Kidney epithelial cell (primary cell): Measurements from ENCODE around the gene PRKAA1. TPM values are rescaled to one million over a fixed set of nuclear protein-coding genes. Genes with fewer than 3 reads are reported as not detected.
"Not testable (repeated sequence)": the region's sequence is repeated elsewhere in the genome, so short reads cannot be mapped to it uniquely, and the experiment has no call there.

Experiments used
- DNase-seq: peaks from one replicate; pipeline ENCODE4 v3.0.0-alpha.2; 2010; ENCODE audit warnings: low read depth
- H3K27me3 ChIP-seq: 2 replicates; pipeline ENCODE4 v1.6.0; 2011; ENCODE audit warnings: low read length; ENCODE audit not compliant: control insufficient read depth, insufficient read depth
- H3K36me3 ChIP-seq: 2 replicates; pipeline ENCODE4 v1.5.1; 2011; ENCODE audit warnings: low read length; ENCODE audit not compliant: control insufficient read depth, insufficient read depth
- H3K4me3 ChIP-seq: 2 replicates; pipeline ENCODE4 v1.5.1; 2011; ENCODE audit warnings: low read depth, mild to moderate bottlenecking, control low read depth, low read length
- total RNA-seq: library from RNA; depleted of rRNA; stranded (reverse); fragments of >200 nt; gene quantifications from 2 replicates; pipeline ENCODE4 v1.2.3, GENCODE V29; 2015
- TF ChIP-seq, protein P1 (sequence below): IDR thresholded peaks from 2 replicates; pipeline ENCODE4 v1.5.1; 2011; ENCODE audit warnings: mild to moderate bottlenecking, moderate library complexity, low read length, control low read depth, inconsistent platforms; ENCODE audit not compliant: insufficient read depth, poor library complexity, severe bottlenecking

PRKAA1 gene
- total RNA-seq, 1 donor from 2014 or later: 46.6 TPM

DNA sequence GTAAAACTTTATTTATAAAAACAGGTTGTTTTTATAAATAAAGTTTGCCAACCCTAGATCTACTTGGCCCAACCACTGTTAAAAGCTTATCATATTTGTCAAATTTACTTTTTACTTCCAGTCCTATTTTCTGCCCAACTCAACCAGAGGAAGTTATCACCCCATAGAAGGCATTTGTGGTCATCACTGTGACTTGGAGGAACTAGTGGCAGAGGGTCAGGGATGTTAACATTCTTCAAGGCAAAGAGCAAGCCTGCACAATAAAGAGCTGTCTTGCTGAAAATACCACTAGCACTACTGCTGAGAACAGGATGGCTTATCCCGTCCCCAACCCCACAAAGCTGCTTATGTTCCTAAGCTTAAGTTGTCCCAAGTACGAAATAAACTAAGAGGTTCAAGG, 64.7 kb downstream of the PRKAA1 start:
- Histone ChIP-seq H3K36me3 (no peaks in the 10 kb centered on the region), H3K4me3 (no peak overlapping the region), H3K27me3 (no peaks in the 10 kb centered on the region)
- DNase-seq: no peak
- TF ChIP-seq, protein P1, sequence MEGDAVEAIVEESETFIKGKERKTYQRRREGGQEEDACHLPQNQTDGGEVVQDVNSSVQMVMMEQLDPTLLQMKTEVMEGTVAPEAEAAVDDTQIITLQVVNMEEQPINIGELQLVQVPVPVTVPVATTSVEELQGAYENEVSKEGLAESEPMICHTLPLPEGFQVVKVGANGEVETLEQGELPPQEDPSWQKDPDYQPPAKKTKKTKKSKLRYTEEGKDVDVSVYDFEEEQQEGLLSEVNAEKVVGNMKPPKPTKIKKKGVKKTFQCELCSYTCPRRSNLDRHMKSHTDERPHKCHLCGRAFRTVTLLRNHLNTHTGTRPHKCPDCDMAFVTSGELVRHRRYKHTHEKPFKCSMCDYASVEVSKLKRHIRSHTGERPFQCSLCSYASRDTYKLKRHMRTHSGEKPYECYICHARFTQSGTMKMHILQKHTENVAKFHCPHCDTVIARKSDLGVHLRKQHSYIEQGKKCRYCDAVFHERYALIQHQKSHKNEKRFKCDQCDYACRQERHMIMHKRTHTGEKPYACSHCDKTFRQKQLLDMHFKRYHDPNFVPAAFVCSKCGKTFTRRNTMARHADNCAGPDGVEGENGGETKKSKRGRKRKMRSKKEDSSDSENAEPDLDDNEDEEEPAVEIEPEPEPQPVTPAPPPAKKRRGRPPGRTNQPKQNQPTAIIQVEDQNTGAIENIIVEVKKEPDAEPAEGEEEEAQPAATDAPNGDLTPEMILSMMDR: no peak

DNA sequence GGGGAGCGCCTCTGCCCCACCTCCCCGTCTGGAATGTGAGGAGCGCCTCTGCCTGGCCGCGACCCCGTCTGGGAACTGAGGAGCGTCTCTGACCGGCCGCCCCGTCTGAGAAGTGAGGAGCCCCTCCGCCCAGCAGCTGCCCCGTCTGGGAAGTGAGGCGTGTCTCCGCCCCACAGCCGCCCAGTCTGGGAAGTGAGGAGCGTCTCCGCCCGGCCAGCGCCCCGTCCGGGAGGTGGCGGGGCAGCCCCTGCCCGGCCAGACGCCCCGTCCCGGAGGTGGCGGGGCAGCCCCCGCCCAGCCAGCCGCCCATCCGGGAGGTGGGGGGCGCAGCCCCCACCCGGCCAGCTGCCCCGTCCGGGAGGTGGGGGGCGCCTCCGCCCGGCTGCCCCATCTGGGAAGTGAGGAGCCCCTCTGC, 75.7 kb downstream of the PRKAA1 start:
- not testable (repeated sequence) for H3K4me3 ChIP-seq, H3K36me3 ChIP-seq, DNase-seq, H3K27me3 ChIP-seq

DNA sequence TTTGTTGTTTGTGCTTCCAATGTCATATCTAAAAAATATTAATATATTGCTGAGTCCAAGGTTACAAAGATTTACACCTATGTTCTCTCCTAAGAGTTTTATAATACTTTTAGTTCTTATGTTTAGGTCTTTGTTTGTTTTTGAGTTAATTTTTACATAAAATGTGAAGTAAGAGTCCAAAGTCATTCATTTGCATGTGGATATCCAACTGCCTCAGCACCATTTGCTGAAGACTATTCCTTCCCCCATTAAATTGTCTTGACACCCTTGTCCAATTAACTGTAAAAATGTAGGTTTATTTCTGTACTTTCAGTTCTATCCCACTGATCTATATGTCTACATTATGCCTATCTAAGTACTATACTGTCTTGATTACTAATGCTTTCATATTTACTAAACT, 78.1 kb downstream of the PRKAA1 start:
- DNase-seq: no peak
- TF ChIP-seq, protein P1: no peak
- Histone ChIP-seq H3K36me3 (no peaks in the 10 kb centered on the region), H3K27me3 (no peaks in the 10 kb centered on the region), H3K4me3 (no peak overlapping the region)

DNA sequence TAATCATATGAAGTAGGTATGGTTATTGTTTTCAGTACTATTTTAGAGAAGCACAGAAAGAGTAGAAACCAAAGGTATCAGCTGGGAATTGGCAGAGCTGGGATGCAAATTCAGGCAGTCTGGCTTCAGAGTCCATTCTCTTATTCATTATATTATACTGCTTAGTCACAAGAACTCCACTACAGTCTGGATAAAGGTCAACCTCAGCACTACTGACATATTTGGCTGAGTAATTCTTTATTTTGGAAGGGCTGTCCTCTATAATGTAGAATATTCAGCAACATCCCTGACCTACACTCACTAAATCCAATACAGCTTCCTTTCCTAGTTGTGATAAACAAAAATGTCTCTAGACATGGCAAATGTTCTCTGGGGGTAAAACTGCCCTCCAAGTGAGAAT, 80.9 kb downstream of the PRKAA1 start:
- Histone ChIP-seq H3K4me3 (no peak overlapping the region), H3K27me3 (no peaks in the 10 kb centered on the region), H3K36me3 (no peaks in the 10 kb centered on the region)
- no peak for DNase-seq
- TF ChIP-seq, protein P1: no peak

DNA sequence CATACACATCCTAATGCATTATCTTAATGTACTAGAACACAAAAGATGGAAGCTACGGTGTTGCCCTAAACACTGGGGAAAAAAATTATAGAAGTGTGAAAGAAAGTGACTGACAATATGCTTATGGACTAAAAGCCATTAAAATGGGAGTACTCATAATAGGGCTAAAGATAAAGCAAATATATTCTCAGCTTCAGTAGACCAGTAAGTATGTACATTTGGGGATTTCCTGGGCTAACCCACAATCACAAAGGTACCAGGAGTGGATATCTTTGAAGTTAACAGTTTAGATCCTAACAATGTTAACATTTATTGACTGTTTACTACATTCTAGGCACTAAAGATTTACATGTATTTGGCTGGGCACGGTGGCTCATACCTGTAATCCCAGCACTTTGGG, 81.6 kb downstream of the PRKAA1 start:
- no peaks in the 10 kb centered on the region for H3K36me3 ChIP-seq
- no peak for DNase-seq
- TF ChIP-seq, protein P1: no peak
- no peaks in the 10 kb centered on the region for H3K27me3 ChIP-seq
- no peak overlapping the region for H3K4me3 ChIP-seq

GRCh38 chr5:40716000-40716399, 82.2 kb downstream of the PRKAA1 start:
- H3K36me3 ChIP-seq: no peaks in the 10 kb centered on the region
- no peak for DNase-seq
- no peak overlapping the region for H3K4me3 ChIP-seq
- TF ChIP-seq, protein P1: no peak
- H3K27me3 ChIP-seq: no peaks in the 10 kb centered on the region

DNA sequence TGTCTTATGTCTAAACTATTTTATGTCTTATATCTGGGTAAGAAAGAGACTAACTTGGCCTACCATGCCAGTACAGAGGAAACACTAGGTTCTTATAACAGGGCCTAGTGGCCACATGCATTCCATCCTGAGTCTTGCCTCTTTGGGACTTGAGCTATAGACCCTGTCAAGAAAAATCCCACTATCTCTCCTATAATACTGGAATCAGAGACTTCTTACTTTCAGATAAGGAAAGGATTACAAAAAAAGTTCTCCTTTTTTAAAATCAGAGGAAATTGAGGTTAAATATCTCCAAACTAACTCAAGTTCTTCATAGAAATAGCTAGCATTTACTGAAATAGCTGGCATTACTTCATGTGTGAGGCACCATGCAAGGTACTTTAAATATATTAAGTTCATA, 84.2 kb downstream of the PRKAA1 start:
- no peaks in the 10 kb centered on the region for H3K36me3 ChIP-seq
- H3K4me3 ChIP-seq: no peak overlapping the region
- H3K27me3 ChIP-seq: no peaks in the 10 kb centered on the region
- TF ChIP-seq, protein P1: no peak
- DNase-seq: no peak

GRCh38 chr5:40710575-40710974, 87.6 kb downstream of the PRKAA1 start:
- H3K36me3 ChIP-seq, H3K4me3 ChIP-seq, DNase-seq, H3K27me3 ChIP-seq: not testable (repeated sequence)
